Dermis blood vessel endothelial cell (primary cell): Measurements from ENCODE around the gene TRIAP1. TPM values are rescaled to one million over a fixed set of nuclear protein-coding genes. Genes with fewer than 3 reads are reported as not detected.
"Not testable (repeated sequence)": the region's sequence is repeated elsewhere in the genome, so short reads cannot be mapped to it uniquely, and the experiment has no call there.

ENCODE experiments used
- DNase-seq: peaks from one replicate; pipeline ENCODE4 v3.0.0; 2010
- total RNA-seq: library from RNA; depleted of rRNA; stranded (reverse); fragments of >200 nt; gene quantifications from 2 replicates; pipeline ENCODE4 v1.2.3, GENCODE V29; 2014

The TRIAP1 gene
- total RNA-seq, 1 donor from 2014 or later: 40.0 TPM

- DNase-seq: peak; percentile 62
These were observed 22.8 kb upstream of the TRIAP1 start for GRCh38 chr12:120468821-120469449.

- peak; percentile 69 for DNase-seq
These were observed 22.2 kb upstream of the TRIAP1 start for GRCh38 chr12:120468325-120468820.

GRCh38 chr12:120467439-120467838 is 21.3 kb upstream of the TRIAP1 start:
- DNase-seq: no peak

DNA sequence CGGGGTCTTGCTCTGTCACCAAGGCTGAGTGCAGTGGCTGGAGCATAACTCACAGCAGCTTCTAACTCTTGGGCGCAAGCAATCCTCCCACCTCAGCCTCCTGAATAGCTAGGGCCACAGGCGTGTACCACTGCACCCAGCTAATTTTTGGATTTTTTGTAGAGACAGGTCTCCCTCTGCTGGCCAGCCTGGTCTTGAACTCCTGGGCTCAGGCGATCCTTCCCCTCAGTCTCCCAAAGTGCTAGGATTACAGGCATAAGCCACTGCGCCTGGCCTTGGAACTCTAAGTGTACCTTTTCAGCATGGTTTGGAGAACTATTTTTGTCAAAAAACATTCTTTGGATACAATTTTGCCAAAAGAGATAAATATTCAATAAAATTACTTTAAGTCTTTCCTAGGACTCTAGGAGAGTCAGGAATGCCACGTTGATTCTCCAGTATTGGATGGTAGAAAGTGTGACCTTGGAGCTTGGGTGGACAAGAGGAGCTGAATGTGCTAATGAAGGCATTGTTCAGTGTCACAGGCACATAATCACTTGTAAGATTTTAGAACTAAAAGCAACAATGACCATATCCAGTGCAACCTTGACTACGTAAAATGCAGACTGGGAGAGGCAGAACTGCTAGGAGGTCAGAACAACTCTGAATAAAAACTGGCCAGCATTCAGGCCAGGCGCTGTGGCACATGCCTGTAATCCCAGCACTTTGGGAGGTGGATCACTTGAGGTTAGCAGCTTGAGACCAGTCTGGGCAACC is 20.6 kb upstream of the TRIAP1 start:
- DNase-seq: peak; percentile 64

- DNase-seq: no peak
These were observed 19.6 kb upstream of the TRIAP1 start for GRCh38 chr12:120465756-120466155.

GRCh38 chr12:120463712-120464111 is 17.5 kb upstream of the TRIAP1 start:
- no peak for DNase-seq

- no peak for DNase-seq
These were observed 16.0 kb upstream of the TRIAP1 start for GRCh38 chr12:120462099-120462640.

DNA sequence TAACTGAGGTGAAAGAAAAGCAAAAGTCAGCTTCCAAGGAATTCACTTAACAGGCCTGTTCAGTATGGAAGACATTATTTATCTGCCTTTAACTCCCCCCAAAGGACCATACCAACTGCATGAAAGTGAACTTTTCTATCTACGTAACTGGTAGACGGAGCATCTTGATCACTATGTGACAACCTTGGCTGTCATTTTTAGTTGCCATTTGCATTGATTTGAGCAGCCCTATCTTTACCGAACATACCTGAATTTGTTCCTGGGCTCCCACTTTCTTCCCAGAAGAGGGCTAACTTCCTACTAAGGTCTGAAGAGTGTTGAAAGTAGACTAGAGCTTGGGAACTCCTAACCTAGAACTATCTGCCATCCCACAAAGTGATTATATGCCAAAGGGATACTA is 14.0 kb upstream of the TRIAP1 start:
- DNase-seq: no peak

DNA sequence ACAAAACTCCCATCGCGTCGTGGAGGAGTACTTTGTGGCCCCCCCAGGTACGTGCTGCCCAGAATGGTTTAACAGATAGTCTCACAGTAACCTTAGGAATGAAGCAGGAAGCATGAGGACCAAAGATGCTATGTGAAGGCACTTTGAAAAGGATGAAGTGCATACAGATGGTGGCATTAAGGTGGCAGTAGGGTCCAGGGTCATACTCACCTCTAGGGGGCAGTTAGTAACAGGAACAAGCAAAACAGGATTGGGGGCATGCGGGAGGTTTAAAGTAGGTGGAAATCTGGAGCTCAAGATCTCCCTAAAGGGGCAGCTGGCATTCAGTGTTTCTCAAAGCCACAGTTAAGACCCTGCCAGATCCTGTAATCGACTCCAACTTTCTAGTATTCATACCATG is 10.9 kb upstream of the TRIAP1 start:
- peak; percentile 40 for DNase-seq

DNA sequence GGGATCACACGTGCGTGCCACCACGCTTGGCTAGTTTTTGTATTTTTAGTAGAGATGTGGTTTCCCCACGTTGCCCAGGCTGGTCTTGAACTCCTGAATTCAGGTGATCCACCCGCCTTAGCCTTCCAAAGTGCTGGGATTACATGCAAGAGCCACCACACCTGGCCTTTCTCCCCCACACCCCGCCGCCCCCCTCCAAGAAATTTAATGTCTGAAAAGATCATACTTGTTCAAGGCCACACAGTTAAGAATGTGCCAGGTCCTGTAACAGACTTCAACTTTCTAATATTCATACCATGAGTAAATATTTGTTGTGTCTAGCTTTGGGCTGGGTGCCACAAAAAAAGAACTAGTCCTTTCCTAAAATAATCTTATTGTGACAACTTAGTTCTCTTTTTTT is 9.1 kb upstream of the TRIAP1 start:
- no peak for DNase-seq

- peak; percentile 49 for DNase-seq
These were observed 7.8 kb upstream of the TRIAP1 start for GRCh38 chr12:120453977-120454376.

GRCh38 chr12:120453060-120453750 is 7.0 kb upstream of the TRIAP1 start:
- no peak for DNase-seq

- not testable (repeated sequence) for DNase-seq
These were observed 6.3 kb upstream of the TRIAP1 start for GRCh38 chr12:120452524-120452923.

GRCh38 chr12:120447992-120448391 is 1.8 kb upstream of the TRIAP1 start:
- no peak for DNase-seq

- DNase-seq: not testable (repeated sequence)
These were observed 627 bp upstream of the TRIAP1 start for GRCh38 chr12:120446844-120447178.

DNA sequence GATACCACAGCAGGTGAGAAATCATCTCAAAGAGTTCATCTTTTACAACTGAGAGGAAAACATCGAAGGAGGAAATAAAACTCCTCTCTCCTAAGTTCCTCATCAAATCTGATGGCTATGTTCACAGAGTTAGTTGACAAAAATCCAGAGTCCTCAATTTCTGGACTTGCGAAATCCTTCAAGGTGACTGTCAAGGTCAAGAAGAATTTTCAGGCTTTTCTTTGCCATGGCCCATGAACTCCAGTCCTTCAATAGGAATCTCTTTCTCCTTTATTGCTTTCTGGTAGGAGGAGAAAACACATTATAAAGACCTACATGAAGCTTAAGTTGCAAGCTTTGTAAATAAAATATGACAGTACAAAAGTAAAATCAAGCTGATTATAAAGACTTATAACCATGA is 1.5 kb downstream of the TRIAP1 start:
- DNase-seq: no peak

- peak; percentile 86 for DNase-seq
These were observed 6.4 kb downstream of the TRIAP1 start for GRCh38 chr12:120439646-120440247.

DNA sequence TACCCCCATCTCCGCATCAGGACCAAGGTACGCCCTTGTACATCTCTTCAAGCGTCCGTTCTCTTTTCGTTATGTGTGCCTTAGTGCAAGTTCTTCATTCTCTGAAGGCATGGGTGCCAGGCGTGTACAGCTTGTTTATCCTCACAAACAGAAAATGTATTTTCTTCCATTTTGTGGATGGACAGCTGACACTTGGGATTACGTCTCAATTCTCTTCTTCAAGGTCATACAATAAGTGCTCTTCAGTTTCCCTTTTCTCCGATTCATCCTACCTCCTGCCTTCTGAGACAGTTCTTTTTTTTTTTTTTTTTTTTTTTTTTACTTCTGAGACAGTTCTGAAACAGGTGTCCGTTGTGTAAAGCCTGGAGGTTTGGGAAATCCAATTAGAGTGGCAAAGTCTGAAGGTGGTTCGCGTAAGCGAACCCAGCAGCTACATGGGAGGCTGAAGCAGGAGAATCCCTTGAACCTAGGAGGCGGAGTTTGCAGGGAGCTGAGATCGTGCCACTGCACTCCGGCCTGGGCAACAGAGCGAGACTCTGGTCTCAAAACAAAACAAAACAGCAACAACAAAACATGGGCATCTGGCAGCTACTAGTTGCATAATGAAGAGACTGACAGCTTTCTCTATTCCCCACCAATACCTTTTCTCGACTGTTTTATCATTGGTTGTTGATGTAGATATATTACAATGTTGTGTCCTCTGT is 7.5 kb downstream of the TRIAP1 start:
- peak; percentile 18 for DNase-seq

DNA sequence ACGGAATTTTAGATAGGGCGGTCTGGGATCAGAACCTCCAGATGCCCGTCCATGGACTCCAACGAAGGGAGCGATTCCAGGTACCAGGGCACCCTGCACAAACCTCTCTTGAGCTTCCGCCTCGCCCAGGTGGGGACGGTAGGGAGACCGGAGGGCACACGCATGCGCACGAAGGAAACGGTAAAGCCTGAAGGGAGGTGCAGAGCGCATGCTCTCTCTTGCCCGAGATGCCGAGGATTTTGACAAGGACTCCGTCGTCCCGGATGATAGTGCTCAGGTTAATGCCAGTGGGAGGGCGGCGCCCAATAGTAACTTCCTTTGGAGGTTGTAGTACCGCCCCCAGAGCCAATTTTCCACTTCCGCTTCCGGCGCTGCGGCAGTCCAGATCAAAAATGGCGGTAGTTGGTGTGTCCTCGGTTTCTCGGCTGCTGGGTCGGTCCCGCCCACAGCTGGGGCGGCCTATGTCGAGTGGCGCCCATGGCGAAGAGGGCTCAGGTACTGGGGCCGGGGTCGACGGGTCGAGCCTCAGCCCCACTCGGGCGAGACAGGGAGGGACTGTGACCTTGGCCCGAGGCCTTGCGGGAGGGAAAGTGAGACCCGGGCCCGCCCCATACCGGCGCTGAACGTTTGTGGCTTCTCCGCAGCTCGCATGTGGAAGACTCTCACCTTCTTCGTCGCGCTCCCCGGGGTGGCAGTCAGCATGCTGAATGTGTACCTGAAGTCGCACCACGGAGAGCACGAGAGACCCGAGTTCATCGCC is 8.3 kb downstream of the TRIAP1 start, which contains the start of gene COX6A1:
Gene COX6A1 (plus strand): TSS at position 379 of the 760 bp plus-strand sequence. CDS start 14 bp downstream, at position 393.
- peak; percentile 95 for DNase-seq

DNA sequence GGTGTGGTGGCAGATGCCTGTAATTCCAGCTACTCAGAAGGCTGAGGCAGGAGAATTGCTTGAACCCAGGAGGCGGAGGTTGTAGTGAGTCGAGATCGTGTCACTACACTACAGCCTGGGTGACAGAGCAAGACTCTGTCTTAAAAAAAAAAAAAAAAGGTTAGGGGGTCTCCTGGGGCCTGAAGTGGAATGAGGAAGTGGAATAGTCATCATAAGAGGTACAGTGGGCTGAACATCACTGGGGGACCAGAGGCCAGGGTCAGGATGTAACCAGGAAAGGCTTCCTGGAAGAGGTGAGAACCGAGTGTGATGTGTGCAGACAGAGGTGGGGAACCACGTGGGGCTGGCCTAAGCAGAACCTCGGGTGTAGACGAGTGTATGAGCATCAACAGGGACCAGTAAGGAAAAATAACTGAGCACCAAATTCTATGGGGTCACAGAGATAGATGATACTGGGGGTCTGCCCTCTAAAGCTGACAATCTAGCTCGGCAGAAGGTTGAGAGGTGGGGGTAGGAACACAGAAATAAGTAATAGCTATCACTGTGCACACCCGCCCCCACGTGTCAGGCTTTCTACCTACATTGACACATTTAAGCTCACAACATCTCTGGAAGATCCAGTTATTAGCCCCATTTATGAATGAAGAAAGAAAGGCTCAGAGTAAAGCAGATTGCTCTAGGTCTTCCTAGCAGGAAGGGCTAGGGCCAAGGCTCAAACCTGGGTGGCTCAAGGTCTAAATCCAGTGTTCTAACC is 13.2 kb downstream of the TRIAP1 start:
- DNase-seq: no peak

DNA sequence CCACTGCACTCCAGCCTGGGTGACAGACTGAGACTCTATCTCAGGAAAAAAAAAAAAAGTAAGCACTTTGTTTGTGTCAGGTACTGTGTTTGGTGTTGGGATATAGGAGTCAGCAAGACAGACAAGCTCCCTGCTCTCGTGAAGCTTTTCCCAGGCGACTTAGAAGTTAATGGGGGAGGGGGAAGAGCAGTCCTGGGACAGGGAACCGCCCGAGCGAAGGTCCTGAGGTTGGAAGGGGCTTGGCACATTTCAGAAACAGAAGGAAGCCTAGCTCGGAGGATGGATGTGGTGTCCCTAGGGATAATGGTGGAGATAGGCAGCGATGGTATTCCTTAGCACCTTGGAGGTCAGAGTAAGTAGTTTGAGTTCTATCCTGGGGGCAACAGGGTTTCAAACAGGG is 16.8 kb downstream of the TRIAP1 start:
- no peak for DNase-seq
